HG03025 (cell line): ENCODE measurements around the gene OR51M1.

Source experiments
- ATAC-seq: cut with Tn5 transposase; IDR thresholded peaks from one replicate; pipeline ENCODE4 v1.9.1; 2021; ENCODE audit warnings: mild to moderate bottlenecking, moderate library complexity; ENCODE audit not compliant: unreplicated experiment, low FRiP score

The OR51M1 gene

DNA sequence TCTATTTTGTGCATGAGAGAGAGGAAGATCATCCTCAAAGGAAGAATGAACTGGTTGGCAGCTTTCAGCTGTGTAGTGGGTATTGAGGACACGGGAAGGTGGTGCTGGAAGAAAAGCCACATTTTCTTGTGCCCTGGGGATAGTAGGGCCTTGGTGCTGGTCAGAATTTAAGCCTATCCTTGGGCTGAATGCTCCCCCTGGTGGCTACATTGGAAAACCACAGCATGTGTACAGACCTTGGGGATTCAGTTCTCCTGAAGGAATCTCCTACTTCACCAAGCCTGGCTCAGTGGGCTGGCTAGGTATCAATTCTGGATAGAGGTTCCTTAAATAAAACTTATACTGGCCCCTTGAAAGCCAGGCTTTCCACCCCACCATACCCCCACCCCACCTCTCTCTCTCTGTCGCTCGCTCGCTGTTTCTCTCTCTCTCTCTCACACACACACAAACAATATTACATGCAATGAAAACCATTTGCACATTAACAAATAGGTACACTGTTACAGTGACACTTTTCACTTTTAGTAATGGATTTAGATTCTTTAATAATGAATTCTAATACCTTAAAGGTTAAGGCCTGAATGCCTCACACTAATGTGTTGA is 2.8 kb upstream of the OR51M1 start:
- peak; percentile 89 for ATAC-seq

DNA sequence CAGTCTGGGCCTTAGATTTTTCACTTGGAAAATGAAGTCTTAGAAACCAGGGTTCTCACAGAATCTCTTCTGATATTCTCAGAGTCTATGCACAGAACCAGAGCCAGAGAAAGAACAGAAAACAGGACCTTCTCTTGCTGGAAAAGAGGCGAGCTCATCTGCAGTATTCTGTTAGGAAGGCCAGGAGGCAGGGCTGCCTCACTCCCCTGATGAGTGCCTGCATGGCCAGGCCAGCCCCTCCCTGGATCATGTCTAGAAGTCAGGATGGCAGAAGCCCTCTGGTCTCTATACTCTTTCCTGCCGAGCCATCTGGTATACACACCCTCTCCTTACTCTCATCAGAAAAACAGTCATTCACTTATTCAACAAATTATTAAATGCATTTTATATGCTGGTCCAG is 723 bp downstream of the OR51M1 start:
- ATAC-seq, result no peak

DNA sequence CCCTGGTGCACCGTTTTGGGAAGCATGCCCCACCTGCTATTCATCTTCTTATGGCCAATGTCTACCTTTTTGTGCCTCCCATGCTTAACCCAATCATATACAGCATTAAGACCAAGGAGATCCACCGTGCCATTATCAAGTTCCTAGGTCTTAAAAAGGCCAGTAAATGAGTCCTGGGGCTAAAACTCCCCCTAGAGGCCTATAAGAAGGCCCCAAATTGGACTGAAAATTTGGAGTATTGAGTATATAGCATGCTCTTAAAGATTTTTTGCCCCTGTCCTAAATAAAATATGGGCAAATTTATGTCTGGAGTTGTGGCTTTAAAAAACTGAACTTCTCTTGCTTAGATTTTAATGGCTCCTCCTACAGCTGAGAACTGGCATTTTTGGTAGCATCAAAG is 6.6 kb downstream of the OR51M1 start:
- no peak for ATAC-seq

- no peak for ATAC-seq
Measured at GRCh38 chr11:5394091-5394490, 10.5 kb downstream of the OR51M1 start.

- ATAC-seq, result no peak
Measured at GRCh38 chr11:5398936-5399335, 15.3 kb downstream of the OR51M1 start.

GRCh38 chr11:5405173-5405572 is 21.6 kb downstream of the OR51M1 start:
- no peak for ATAC-seq

DNA sequence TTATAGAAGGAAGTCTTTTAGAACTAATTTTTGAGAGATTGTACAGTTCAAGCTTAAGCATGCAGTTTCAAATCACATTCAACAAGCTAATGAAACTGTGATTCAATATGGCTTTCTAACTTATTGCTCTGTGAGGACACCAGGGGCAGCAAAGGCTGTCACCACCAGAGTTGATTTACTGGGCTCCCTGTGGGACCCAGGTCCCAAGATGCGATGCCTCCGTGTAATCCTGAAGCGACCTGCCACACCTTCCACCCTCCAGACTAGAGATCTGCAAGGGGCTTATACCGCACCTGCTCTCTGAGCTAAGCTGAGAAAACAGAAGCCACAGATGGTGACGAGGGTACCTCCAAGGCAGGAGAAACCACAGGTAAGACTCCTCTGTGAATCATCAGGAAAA is 37.4 kb downstream of the OR51M1 start:
- no peak for ATAC-seq

GRCh38 chr11:5421811-5422210 is 38.2 kb downstream of the OR51M1 start, which contains the start of gene OR51Q1:
Gene OR51Q1, plus strand, starts transcription at chr11:5422111. Its CDS starts 90 bp downstream, at chr11:5422201.
- ATAC-seq, result no peak

DNA sequence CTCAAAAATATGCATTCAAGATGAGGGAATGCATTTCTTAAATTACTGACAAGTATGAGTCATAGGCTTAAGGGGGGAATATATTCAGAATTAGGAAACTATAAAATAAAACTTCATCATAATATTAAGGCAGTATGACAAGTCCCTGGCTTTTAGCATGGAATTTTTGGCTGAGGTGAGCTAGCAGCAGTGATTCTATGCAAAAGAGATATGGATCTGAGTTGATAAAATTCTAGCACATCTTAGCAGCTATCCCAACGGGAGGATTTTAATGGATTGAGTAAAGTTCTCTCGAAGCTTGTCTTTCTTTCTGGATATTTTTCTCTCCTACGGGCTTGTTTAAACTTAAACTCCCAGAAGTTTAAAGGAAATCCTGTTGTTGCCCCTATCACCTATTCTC is 39.5 kb downstream of the OR51M1 start:
- ATAC-seq, result no peak

DNA sequence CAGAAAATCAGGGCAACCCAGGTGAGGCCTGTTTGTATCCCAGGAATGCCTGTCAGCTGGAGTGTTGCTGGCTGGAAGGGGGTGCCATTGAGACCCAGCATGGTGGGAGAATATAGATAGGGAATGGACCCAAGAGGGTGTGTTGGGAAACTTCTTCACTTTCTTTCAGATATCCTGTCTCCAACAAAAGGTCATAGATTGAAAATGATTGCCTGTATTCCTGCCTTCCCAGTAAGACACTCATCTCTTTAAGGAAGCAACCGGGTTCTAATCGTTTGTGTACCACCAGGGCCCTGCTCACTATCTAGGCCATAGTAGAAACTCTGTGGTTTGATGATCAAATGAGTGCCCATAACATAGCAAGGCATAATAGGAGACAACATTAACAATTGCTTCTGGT is 57.8 kb downstream of the OR51M1 start, which contains the start of gene OR51I1:
OR51I1 (minus strand) TSS at position 101 of the 400 bp plus-strand sequence; CDS start at position 101, 0 bp downstream.
- no peak for ATAC-seq
